ENCODE results near the gene DYSF.
"Not testable (repeated sequence)": the region's sequence is repeated elsewhere in the genome, so short reads cannot be mapped to it uniquely, and the experiment has no call there.

The DYSF gene

DNA sequence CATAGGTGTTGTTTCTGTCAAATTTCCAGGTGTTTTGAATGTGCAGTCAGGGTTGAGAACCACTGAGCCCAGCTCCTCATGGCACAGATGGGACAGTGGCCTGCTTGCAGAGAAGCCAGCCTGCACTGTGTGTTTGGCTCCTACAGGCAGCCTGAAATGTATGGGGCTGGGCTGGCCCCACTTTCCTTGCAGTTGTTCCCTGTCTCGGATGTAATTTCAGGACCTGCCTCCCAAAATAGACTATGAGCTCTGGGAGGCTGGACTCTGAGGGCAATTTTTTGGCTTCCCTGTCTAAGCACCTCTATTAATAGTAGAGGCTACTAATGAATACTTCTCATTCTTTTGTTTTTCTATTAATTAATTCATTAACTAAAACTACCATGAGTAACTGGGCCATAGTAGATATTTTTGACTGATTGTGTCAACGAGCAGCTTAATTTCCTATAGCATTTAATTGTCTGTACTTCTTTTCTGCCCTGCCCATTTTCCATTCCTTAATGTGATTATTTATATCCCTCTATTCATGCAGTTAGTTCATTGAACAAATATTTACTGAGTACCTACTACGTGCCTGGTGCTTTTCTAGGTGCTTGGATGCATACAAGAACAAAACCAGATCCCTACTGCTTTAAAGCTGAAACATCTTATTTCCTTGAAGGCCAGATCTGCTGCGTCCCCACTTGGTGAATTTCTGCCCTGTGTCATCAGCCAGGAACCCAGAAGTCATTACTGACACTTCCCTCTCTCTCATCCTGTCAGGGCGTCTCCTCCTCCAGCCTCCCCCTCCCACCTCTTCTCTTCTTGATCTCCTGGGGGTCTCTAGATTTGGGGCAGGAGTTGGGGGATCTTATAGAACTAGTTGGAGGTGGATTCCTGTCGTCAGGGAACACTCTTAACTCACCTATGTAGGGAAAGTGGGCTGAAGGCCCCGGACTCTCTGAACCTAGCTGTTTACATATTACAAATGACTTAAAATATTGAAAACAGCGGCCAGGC is 16.3 kb downstream of the DYSF start:
- no peak overlapping the region for H3K27ac ChIP-seq
- DNase-seq (ENCODE audit: low read depth, low spot score): no peak

GRCh38 chr2:71471276-71471675 is 17.9 kb downstream of the DYSF start:
- no peak overlapping the region for H3K27ac ChIP-seq

DNA sequence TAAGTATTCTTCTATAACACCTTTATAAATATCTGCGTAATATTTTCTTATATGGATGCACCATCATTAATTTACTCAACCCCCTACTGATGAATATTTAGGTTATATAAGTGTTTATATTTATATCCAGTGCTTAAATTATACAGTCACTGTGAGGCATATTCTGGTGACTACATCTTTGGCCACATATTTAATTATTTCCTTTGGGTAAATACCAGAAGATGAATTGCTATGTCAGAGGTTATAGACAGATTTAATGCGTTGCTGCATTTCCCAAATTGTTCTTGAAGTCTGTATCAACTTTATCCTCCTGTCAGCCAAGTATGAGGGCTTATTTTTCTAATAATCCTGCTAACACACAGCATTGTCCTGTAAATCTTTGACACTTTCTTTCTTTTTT is 18.7 kb downstream of the DYSF start:
- H3K27ac ChIP-seq: no peak overlapping the region
- DNase-seq (ENCODE audit: low read depth, low spot score): no peak

More at GRCh38 chr2:71471276-71471675, 17.9 kb downstream of the DYSF start:
- DNase-seq (ENCODE audit: low read depth, low spot score): no peak

- no peak overlapping the region for H3K27ac ChIP-seq
- no peak for DNase-seq (ENCODE audit: low read depth, low spot score)
These were observed 20.1 kb downstream of the DYSF start for GRCh38 chr2:71473346-71474031.

DNA sequence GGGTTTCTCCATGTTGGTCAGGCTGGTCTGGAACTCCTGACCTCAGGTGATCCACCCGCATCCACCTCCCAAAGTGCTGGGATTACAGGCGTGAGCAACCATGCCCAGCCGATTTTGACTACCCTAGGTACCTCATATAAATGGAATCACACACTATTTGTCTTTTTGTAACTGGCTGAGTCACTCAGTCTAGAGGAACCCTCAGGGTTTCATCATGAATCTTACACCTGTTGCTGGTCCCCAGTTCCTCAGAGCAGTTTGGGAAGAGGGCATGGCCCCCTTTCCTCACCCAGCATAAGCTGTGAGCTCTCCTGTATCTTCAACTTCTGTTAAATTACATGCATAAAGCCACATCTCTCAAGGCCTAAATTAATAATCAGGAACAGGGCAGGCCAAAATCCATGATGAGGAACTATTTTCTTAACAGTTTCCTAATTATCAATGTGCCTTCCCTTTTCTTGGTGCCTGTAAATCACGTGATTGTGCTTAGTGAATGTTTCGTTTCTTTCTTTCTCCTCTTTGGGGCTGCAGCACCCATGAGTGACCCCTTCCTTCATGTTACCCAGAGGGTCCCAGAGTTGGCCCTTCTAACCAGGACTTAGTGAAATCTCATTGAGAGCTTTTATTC is 20.9 kb downstream of the DYSF start:
- no peak overlapping the region for H3K27ac ChIP-seq
- no peak for DNase-seq (ENCODE audit: low read depth, low spot score)

- no peak for DNase-seq (ENCODE audit: low read depth, low spot score)
- H3K27ac ChIP-seq: no peak overlapping the region
These were observed 21.5 kb downstream of the DYSF start for GRCh38 chr2:71474744-71475397.

DNA sequence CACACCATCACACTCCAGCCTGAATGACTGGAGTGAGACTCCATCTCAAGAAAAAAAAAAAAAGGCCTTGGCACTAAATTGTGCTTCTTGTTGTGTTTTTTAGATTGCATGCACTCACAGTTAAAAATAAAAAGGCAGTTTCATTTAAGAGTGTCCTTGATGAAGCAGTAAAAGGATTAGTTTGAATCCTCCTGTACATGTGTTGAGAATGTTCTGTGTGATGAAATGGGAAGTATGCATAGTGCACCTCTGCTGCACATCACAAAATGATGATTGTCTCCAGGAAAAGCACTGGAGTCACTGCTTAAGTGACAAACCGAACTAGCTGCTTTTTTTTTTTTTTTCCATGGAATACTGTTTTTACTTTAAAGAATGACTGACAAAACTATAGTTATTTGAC is 23.1 kb downstream of the DYSF start:
- H3K27ac ChIP-seq: no peak overlapping the region
- no peak for DNase-seq (ENCODE audit: low read depth, low spot score)

- DNase-seq (ENCODE audit: low read depth, low spot score): no peak
- H3K27ac ChIP-seq: no peak overlapping the region
These were observed 23.9 kb downstream of the DYSF start for GRCh38 chr2:71477231-71477691.

DNA sequence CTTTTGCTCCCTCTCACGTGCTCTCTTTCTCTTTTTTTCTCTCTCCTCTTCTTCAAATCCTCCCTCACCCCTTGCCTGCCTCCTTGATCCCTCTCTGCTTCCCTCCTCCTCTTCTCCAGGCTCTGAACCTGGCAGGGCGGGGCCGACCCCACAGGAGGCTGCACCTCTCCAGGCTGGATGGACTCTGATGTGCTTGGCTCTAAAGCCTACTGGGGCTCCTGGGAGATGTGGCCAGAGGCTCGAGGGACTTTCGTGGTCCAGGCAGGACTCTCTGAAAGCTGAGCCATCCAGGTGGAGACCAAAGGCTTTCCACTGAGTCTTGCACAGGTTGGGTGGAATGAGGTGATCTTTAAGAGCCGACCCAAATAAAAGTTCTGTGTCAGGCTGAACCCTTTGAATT is 25.4 kb downstream of the DYSF start:
- no peak for DNase-seq (ENCODE audit: low read depth, low spot score)
- no peak overlapping the region for H3K27ac ChIP-seq

- H3K27ac ChIP-seq: no peak overlapping the region
- DNase-seq (ENCODE audit: low read depth, low spot score): no peak
These were observed 25.9 kb downstream of the DYSF start for GRCh38 chr2:71479261-71479660.

DNA sequence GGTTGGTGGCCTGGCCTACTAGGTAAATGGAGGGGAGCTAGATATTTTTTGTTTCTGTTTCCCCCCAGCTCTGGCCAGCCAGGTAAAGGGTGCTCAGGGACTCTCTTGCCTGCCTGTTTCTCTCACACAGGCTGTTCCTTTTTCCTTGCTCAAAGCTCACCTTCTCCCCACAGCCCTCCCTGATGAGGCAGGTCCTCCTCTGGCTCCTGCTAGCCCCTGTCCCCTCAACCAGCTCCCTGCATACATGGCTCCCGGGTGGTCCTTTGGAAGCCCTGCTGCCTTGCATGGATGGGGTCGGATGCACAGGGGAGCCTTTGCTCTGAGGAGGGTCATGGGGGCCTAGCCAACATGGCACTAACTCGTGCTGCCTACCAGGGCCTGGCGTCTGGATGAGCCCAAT is 27.8 kb downstream of the DYSF start:
- DNase-seq (ENCODE audit: low read depth, low spot score): no peak
- H3K27ac ChIP-seq: no peak overlapping the region

- DNase-seq (ENCODE audit: low read depth, low spot score): no peak
- H3K27ac ChIP-seq: no peak overlapping the region
These were observed 28.7 kb downstream of the DYSF start for GRCh38 chr2:71482055-71482454.

DNA sequence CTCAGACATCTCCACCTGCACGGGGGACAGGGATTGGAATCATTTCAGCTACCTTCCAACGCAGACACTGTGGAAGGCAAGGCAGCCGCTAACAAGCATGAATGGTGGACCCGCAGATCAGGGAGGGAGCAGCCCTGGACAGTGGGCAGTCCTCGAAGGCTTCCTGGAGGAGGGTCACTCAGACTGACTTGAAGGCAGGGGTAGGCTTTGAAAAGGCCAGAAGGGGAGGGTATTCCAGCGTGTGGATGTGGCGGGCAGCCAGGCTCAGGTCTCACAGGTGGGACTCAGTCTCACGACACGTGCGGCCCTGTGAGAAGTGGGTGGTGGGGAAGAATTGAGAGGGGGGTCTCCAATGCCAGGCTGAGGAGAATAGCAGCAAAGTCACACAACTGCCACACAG is 29.9 kb downstream of the DYSF start:
- no peak overlapping the region for H3K27ac ChIP-seq
- DNase-seq (ENCODE audit: low read depth, low spot score): no peak

DNA sequence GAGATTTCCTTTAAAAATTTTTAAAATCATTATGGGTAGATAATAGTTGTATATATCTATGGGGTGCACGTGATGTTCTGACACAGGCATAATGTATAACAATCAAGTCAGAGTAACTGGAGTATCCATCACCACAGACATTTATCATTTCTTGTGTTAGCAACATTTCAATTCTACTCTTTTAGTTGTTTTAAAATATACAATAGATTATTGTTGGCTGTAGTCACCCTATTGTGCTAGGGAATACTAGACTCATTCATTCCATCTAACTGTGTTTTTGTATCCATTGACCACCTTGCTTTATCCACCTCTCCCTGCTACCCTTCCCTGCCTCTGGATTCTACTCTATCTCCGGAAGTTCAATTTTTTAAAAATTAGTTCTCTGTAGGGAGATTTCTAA is 31.0 kb downstream of the DYSF start:
- no peak for DNase-seq (ENCODE audit: low read depth, low spot score)
- no peak overlapping the region for H3K27ac ChIP-seq

- H3K27ac ChIP-seq: no peak overlapping the region
- no peak for DNase-seq (ENCODE audit: low read depth, low spot score)
These were observed 33.7 kb downstream of the DYSF start for GRCh38 chr2:71486881-71487640.

- H3K27ac ChIP-seq: not testable (repeated sequence)
These were observed 38.2 kb downstream of the DYSF start for GRCh38 chr2:71491551-71491950.

DNA sequence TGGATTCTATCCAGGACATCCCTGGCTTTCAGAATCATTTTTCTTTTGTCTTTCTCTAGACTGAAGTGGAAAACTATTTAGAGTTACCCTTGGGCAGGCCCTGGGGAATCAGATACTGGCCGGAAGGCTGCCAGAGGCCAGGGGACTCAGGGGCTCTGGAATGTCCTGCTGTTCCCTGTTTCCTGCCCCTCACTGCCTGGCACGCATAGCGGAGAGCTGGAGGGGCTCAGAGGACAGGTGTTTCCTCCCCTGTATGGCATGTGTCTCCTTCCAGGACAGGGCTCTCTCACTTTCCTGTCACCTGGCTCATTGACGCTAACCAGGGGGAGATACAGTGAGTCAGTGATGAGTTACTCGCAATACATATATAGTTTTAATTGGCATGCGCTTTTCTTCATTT is 38.8 kb downstream of the DYSF start:
- DNase-seq (ENCODE audit: low read depth, low spot score): no peak

More at GRCh38 chr2:71491551-71491950, 38.2 kb downstream of the DYSF start:
- DNase-seq (ENCODE audit: low read depth, low spot score): not testable (repeated sequence)

GRCh38 chr2:71494091-71494490 is 40.7 kb downstream of the DYSF start:
- no peak overlapping the region for H3K27ac ChIP-seq
- no peak for DNase-seq (ENCODE audit: low read depth, low spot score)

More for the DNA sequence above, 38.8 kb downstream of the DYSF start:
- no peak overlapping the region for H3K27ac ChIP-seq

- DNase-seq (ENCODE audit: low read depth, low spot score): no peak
- H3K27ac ChIP-seq: no peak overlapping the region
These were observed 41.3 kb downstream of the DYSF start for GRCh38 chr2:71494523-71495155.

All from epithelial cell of prostate (primary cell).